CMK (cell line): ENCODE measurements around the gene SDHD.
"Not testable (repeated sequence)": the region's sequence is repeated elsewhere in the genome, so short reads cannot be mapped to it uniquely, and the experiment has no call there.

Experiments used
- DNase-seq: peaks from one replicate; pipeline ENCODE4 v3.0.0-alpha.2; 2010; ENCODE audit warnings: low read depth

SDHD gene

DNA sequence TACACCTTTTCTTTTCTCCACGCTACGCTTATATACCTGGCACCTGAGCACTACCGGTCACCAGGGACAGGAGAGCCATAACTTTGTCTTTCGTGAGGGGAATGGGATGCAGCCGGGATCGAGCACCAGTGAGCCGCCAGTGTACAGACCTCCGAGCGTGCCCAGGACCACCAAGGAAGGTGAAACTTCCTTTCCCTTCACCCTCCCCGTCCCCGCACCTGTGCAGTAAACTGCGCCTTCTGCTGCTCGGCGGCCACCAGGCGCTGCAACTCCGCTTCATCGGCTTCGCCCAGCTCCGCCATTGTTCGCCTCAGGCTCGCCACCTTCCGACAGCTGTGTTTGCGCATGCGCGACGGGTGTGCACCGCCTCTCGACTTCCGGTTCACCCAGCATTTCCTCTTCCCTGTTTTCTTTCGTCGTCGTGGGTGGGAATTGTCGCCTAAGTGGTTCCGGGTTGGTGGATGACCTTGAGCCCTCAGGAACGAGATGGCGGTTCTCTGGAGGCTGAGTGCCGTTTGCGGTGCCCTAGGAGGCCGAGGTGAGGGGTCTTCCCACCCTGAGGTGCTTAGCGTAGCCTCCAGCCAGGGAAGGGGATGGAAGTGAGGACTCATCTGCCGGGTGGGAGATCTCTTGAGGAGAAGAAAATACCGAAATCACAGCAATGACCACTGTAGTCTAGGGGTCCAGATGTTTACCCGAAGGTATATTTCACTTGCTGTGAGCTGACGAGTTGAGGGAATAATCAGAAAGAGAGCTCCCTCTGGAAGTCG, at the start of gene SDHD, which contains the start of gene TIMM8B:
Gene SDHD (plus strand): TSS at position 452 of the 770 bp plus-strand sequence. CDS start 35 bp downstream, at position 487.
Gene TIMM8B (minus strand): TSS at position 335 of the 770 bp plus-strand sequence. CDS start 33 bp downstream, at position 302.
- peak; percentile 94 for DNase-seq

DNA sequence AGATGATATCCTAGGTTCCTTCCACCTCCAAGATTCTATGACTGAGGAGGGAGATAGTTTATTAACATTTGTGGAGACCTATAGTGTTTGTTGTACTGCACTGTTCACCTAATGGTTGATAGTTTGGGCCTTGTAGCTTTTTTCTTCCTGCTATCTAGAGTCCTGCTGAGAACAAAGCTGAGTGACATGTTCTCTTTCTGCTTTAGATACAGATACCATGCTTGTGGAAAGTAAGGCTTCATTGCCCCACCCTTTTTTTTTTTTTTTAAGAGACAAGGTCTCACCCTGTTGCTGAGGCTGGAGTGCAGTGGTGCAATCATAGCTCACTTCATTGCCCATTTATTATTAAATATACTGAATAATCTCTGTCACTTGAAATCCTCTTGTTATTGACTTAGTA, 49.1 kb upstream of the SDHD start:
- no peak for DNase-seq

DNA sequence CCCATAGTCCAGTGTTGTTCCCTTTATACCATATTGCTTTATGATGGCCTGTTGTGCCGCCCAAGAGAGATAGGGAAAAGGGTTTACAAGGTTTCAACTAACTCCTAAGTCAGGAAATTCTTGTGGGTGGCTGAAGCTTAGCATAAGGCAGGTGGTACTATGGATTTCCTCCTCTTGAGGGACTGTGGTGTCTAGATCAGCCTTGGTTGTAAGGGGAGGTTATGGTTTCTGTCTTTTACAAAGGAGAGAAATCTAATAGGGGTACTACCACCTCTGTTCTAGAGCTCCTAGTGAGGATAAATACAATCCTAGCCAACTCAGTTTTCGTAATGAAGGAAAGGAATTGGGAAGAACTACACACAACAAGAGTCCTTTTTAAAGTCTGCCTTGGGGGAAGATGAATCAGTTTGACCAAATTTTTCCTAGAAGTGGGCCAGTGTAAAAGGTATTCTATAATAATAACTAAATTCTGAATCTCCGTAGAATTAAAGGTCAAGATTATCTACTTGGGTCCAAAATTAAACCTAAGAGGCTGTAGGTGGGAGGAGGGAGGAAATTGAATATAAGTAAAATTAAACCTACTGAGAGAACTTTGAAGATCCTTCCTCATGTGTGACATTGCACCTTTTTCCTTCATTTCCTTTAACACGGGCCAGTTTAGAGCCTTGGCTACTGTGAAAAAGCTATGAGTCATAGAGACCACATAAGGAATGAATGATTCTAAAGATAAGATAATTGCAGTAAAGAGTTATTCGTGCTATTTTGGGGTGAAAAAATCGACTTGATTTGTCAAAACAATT, 44.3 kb upstream of the SDHD start:
- DNase-seq, result no peak

DNA sequence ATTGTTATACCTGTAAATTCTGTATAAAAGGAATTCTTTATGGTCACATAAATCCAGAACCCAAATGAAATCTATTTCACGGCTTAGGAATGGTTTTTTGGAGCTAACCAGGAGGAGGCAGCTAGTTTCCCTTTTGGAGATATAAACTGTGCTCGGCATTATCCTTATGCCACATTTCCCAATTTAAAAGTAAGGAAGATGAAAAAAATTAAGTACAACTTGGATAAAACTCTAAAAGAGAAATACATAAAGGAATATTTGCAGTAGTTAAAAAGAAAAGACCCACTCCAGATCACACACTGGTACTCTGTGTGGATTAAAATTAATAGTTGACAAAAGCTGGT, 43.7 kb upstream of the SDHD start:
- DNase-seq, result no peak

DNA sequence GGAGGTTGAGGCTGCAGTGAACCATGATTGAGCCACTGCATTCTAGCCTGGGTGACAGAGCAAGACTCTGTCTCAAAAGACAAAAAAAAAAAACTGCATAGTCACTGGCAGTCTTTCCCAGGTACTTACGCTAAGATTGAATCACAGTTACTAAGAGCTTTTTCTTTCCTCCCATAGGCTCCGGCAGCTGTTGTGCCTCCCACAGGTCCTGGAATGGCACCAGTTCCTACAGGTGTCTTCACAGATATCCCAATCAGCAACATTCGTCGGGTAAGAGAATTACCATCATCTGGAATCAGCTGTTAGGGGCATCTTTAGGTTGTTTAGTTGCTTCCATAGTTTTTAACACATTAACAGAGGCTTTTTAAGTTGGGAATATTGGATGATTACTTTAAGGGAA, 41.7 kb upstream of the SDHD start:
- DNase-seq, result no peak

DNA sequence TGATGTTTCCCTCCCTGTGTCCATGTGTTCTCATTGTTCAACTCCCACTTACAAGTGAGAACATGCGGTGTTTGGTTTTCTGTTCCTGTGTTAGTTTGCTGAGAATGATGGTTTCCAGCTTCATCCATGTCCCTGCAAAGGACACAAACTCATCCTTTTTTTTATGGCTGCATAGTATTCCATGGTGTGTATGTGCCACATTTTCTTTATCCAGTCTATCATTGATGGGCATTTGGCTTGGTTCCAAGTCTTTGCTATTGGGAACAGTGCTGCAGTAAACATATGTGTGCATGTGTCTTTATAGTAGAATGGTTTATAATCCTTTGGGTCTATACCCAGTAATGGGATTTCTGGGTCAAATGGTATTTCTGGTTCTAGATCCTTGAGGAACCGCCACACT, 40.0 kb upstream of the SDHD start:
- DNase-seq, result not testable (repeated sequence)

DNA sequence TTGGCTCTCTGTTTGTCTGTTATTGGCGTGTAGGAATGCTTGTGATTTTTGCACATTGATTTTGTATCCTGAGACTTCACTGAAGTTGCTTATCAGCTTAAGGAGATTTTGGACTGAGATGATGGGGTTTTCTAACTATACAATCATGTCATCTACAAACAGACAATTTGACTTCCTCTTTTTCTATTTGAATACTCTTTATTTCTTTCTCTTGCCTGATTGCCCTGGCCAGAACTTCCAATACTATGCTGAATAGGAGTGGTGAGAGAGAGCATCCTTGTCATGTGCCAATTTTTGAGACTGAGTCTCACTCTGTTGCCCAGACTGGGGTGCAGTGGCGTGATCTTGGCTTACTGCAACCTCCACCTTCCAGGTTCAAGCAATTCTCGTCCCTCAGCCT, 38.4 kb upstream of the SDHD start:
- DNase-seq, result not testable (repeated sequence)

DNA sequence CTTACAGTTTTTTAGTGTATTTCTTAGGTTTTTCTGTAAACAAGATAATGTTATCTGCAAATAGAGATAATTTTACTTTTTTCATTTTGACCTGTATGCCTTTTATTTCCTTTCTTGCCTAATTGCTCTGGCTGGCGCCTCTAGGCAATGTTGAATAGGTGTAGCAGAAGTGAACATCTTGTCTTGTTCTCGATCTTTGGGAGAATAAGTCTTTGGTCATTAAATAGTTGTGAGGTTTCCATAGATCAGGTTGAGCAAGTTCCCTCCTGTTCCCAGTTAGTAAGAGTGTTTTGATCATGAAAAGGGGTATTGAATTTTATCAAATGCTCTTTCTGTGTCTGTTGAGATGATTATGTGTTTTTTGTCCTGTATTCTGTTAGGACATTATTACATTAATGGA, 36.9 kb upstream of the SDHD start:
- DNase-seq, result no peak

DNA sequence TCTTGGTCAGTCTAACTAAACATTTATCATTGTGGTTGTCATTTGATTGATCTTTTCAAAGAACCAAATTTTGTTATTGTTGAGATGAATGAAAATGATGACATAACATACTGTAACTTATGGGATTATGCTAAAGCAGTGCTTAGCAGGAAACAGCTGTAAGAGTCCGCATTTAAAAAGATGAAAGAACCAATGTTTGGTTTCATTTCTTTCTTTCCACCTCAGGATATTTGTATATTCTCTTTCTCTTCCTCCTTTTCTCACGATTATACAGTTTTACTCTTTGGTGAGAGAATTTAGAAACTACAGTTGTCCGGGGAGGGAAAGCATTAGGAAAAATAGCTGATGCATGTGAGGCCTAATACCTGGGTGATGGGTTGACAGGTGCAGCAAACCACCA, 36.0 kb upstream of the SDHD start:
- DNase-seq, result no peak

DNA sequence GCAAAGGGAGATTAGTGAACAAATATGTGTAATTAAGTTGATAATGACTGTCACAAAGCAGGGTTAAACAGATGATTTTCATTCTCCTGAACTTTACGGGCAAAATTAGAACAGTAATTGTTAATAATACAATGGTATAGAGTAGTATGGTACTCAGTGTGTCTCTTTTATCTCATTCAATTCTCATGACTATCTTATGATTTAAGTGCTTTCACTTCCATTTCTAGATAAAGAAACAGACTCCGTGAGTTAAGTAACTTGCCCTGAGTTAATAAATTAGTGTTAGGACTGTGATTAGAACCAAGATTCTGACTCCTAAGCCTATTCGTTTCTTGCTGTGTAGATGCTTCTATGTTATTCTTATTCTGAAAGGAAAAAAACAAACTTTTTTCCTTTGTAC, 34.9 kb upstream of the SDHD start:
- no peak for DNase-seq

DNA sequence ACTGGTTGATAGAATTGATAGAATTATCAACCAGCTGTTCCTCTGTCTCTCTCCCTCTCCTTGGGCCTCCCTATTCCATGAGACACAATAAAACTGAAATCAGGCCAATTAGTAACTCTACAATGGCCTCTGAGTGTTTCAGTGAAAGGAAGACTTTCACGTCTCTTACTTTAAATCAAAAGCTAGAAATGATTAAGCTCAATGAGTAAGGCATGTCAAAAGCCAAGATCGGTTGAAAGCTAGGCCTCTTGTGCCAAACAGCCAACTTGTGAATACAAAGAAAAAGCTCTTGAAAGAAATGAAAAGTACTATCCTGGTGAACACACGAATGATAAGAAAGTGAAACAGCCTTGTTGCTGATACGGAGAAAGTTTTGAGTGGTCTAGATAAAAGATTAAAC, 29.5 kb upstream of the SDHD start:
- no peak for DNase-seq

DNA sequence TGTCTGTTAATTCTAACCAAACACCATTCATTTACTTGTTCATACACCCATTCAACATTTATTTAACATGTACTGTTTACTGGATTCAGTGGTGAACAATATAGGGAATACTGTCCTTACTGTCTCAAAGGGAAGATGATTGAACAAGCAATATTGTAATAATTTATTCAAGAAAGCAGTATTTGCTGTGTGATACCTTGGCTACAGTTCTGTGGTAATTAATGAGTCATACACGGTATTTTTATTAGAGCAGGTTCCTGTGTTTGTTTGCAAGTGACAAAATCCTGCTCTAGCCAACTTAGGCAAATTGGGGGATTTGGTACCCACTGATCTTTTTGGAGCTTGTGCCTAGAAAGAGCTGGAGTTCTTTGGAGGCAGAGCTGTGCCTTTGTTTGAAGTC, 28.6 kb upstream of the SDHD start:
- no peak for DNase-seq

DNA sequence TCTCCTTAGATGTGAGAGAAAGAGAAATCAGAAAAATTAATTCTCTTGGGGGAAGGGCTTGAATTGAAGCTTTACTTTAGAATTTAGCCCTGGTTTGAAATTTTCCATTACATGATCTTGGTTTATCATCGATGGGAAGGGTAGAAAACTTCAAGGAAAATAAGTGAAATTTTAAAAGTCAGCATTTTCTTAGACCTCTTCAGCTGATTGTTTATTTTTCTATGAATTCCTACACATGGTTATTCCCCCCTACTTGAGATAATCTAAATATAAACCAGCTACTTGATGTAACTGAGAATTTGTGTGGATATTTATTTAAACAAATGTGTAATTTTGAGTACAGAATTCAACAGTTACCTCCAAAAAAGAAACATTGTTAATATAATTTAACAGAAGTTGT, 23.8 kb upstream of the SDHD start:
- DNase-seq, result no peak

DNA sequence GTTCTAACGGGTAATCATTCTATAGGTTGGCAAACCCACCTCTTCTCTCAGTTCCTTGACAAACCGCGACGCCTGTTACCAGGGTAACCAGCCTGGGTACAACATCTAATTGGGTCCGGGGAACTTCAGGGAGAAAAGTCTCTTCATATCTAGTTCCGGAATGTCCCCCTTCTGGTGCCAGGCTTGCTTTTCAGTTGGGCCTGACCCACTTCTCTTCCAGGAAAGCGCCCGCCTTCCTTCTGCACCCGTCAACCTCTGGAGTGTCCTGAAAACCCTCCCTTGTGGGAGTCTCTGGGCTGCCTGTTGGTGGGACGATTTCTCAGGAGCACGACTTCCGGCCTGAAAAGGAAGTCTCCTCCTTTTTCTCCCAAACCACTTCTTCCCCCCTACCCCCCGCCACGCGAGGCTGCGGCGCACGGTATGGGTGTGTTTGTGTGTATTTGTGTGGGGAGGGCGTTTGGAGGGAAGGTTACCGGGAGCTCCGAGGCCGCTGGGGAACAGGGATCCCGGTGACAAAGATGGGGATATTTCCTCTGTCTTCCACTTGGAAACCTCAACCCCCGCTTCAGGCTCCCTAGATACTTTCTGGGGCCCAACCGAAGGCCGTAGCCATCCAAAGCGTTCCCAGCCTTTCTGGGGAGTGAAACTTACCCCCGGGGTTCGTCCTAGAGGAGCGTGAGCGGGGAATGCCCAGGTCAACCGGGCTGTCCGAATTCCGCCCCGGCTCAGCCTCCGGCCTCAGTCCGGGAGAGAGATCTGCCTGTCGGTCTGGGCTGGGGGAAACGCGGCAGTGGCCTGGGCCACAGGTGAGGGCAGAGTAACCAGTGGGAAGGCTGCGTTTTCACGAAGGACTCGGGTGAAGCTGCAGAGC, 12.5 kb upstream of the SDHD start, which contains the start of the genes NKAPD1 and PIH1D2:
Gene NKAPD1 (plus strand): TSS at position 359 of the 871 bp plus-strand sequence. CDS start 1,276 bp downstream, outside the sequence.
Gene PIH1D2 (minus strand): TSS at position 77 of the 871 bp plus-strand sequence. CDS start 843 bp downstream, outside the sequence.
- peak; percentile 44 for DNase-seq

DNA sequence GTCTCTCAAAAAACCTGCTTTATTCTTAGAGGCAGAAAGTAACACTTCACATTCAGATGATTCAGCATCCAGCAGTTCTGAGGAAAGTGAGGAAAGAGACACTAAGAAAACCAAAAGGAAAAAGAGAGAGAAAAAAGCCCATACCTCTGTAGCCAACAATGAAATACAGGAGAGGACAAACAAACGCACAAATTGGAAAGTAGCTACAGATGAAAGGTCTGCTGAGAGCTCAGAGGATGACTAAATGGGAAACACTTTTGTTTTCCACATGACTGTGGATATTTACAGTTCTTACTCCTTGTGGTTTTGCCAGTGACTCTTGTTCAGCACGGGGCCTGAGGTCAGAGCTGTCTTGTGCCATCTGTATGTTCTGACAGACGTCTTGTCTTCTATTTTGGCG, 3.9 kb upstream of the SDHD start:
- no peak for DNase-seq

DNA sequence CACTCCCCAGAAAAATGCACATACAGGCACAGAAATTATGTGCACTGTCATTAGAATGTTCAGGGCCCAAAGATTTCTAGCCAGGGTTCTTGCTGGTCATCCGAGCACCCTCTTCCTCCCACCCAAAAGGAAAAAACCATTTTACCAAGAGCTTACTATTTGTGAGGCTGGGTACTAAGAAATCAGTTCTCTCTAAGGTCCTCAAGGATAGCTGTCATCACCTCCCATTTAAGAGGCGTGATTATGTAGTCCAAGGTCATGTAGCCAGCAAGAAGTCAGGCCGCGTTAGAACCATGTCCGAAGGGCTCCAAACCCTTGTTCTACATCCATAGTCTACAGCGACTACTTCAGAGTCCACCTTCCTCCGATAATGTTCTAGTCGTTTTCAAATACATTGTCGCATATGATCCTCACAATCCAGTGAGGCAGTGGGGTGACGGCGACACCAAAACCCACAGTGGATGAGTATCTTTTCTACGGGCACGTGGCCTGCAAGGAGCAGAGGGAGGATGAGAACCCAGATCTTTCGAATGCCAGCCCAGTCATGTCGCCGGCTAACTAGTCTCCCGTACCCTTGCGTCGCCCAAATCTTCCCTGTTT, 751 bp upstream of the SDHD start:
- no peak for DNase-seq

DNA sequence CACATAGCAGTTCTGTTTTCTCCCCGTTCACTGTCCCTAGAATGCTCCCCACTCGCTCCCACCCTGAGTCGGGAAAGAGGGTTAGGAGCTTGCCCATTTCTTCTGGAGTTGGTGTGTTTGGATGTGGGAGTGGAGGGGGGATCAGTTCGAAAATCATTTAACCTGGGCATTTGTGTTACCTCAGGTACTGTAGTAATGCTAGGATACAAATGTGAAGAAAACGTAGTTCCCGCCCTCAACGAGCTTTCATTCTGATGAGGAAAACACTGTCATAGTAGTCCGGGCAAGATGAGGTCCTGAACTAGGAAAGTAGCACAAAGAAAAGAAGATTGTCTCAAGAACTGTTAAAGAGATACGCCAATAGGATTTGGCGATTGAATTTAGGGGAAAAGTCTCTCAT, 539 bp downstream of the SDHD start:
- no peak for DNase-seq

DNA sequence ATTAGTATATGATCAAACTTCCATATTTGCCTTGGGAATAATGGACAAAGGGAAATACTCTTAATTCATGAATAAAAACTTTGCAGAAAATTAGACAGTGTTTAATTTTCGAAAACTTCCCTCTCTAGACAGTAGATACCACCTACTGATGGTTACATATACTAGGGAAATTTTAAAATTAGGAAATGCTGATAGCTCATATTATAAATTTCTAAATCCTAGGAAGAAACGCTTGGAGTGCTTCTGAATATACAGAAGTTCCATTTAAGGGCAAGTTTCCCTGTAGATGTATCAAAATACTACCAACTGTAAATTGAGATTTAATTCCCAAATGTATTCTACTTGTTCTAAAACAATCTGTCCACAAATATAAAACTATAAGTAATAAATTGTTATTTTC, 8.6 kb downstream of the SDHD start:
- not testable (repeated sequence) for DNase-seq

DNA sequence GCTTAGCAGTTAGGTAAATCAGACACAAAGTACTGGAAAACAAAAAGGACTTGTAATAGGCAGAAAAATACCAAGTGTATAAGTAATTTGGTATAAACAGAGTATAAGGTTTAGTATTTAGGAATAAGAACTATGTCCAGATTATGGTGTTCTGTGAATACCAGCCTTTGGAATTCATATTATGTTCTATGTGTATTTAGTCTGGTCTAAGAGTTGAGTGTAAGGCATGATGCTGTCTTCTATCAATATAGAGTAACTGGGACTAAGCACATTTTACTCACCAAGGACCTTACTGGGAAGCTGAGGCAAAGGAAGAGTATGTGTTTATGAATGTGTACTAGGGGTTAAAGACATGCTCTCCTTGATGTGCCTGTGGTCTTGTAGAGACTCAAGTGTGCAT, 9.5 kb downstream of the SDHD start:
- no peak for DNase-seq

DNA sequence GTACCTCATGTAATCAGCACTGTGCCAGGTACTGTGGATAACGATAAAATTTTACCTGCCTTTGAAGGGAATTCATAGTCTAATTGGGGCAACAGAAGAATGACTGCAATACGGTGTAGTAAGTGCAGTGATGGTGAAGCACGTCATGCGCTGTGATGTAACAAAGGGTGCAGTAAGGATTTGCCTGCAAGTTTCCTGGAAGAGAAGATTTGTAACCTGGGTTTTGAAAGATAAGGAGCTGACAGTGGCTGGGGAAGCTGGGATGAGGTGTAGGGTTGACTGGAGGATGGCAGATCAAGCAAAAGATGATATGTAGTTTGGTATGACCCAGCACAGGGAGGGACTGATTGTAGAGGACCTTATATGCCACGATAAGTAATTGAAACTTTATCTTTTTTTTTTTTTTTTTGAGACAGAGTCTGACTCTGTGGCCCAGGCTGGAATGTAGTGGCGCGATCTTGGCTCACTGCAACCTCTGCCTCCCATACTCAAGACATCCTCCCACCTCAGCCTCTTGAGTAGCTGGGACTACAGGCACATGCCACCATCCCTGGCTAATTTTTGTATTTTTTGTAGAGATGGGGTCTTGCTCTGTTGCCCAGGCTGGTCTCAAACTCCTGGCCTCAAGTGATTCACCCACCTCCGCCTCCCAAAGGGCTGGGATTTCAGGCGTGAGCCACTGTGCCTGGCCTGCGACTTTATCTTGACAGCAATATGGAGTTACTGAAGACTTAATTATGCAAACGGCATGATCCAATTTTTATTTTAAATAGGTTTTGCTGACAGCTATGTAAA, 11.3 kb downstream of the SDHD start:
- no peak for DNase-seq

DNA sequence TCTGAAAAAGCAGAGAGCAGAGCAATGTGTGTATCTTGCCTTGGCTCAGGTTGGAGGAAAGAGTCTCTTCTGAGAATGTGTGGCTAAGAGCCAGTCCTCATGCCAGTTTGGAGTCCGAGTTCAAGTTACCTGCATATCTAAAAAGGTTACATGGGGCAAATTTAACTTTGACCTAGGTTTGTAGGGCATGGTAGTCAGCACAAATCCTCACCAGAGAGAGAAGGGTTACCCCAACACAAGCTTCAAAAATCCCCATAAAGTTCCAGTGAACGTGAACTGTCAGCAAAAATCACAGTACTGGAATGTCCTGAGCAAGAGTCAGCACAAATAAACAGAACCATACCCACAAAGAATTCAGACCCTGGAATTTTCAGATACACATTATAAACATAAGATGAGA, 13.8 kb downstream of the SDHD start:
- DNase-seq, result no peak
